ENCODE data around the gene TBX5. TPM values are rescaled to one million over a fixed set of nuclear protein-coding genes. Genes with fewer than 3 reads are reported as not detected.

TBX5 gene
- not detected for total RNA-seq
- not detected for polyA plus RNA-seq
- not detected for total RNA-seq

DNA sequence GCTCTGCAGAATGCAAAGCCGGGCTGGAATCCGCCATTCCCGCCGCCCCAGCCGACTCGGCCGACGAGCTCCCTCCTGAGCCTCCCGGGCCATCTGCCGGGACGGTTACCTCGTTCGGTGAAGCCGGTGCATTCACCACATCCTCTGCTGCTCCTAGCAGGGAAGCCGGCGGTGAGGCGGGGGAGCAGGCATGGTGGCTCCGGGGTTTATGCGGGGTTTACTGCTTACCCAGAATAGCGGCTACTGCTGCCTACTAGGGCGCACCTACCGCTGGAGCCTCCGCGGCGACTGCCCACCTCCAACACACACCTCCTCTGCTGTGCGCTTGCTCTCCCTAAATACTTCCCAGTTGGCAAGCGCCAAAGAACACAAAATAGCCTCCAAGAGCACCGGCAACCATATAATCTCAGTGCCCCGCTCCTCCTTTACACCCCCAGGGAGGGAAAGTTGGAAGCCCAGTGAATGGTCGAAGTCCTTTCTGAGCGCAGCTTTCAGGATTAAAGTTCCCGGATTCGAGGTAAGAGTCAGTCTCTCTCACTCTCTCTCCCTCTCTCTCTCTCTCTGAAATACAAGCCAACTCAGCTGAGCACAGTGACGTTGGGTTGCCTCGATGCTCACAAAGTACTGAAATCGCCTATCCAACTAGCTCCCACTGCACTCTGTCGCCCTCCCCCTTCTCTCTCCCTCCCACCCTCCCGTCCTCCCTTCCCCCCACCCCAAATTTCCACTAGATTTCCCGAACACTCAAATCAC is at the start of gene TBX5:
Gene TBX5, minus strand, starts transcription at position 626 of the 753 bp plus-strand sequence. CDS start 2,246 bp downstream, outside the sequence.
- Mint-ChIP-seq H3K27ac (peak within 1 kb of the TSS in 1 of 9 donors; percentile 83), H3K9me3 (peaks cover 0 to 5% (median 2%) of the 10 kb centered on the region in 11 donors), H3K36me3 (peaks cover 0 to 9% (median 0%) of the 10 kb centered on the region in 5 donors), H3K4me1 (peaks cover 3 to 23% (median 21%) of the 10 kb centered on the region in 7 donors), H3K27me3 (peaks cover 81 to 99% (median 88%) of the 10 kb centered on the region in 5 donors), H3K4me3 (peak within 1 kb of the TSS in 2 of 10 donors; percentile 7 to 40)
- Histone ChIP-seq H3K9me3 (ENCODE audit: control insufficient read depth in 2 of 3, low read length in 3 of 3) (no peaks in the 10 kb centered on the region), H3K36me3 (ENCODE audit: control insufficient read depth in 2 of 3, insufficient read depth in 3 of 3, low read length in 3 of 3) (no peaks in the 10 kb centered on the region), H3K4me1 (ENCODE audit: control insufficient read depth in 2 of 2, insufficient read depth in 2 of 2, low read length in 2 of 2) (no peaks in the 10 kb centered on the region), H3K4me3 (ENCODE audit: low read length) (no peak within 1 kb of the TSS), H3K27ac (ENCODE audit: low read depth, low read length) (no peak within 1 kb of the TSS), H3K27me3 (ENCODE audit: control insufficient read depth in 2 of 2, insufficient read depth in 2 of 2, low read length in 2 of 2) (peaks cover 0 to 13% of the 10 kb centered on the region in 2 donors)
- DNase-seq (no peak), ATAC-seq (no peak)
- ChIA-PET CTCF (no interaction called here), POLR2A (no interaction called here)
- intact Hi-C loops (cut with micrococcal nuclease): loop anchor here in 1 of 2 donors (2.0 kb wide), 1 partner anchor 35 kb away; no protein-coding TSS in a partner anchor

DNA sequence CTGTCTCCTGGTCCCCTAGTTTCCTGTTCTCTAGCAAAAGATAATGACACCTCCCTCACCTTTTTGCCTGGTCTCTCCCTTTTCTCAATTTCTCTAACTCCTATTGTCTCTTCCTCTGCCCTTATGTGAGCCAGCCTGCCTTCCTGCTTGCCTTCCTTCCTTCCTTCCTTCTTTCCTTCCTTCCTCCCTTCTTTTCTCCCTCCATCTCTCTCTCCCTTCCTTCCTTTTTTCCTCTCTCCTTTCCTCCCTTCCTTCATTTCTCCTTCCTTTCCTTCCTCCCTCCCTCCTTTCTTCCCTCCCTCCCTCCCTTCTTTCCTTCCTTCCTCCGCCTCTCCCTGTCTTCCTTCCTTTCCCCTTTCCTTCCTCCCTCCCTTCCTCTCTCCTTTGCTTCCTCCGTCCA is 45.7 kb upstream of the TBX5 start:
- POLR2A ChIA-PET: no interaction called here
- Histone ChIP-seq H3K27me3 (ENCODE audit: control insufficient read depth in 2 of 2, insufficient read depth in 2 of 2, low read length in 2 of 2) (peaks cover 0 to 7% of the 10 kb centered on the region in 2 donors), H3K9me3 (ENCODE audit: control insufficient read depth in 2 of 3, low read length in 3 of 3) (no peaks in the 10 kb centered on the region), H3K36me3 (ENCODE audit: control insufficient read depth in 2 of 3, insufficient read depth in 3 of 3, low read length in 3 of 3) (no peaks in the 10 kb centered on the region), H3K4me3 (ENCODE audit: low read length) (no peak overlapping the region), H3K4me1 (ENCODE audit: control insufficient read depth in 2 of 2, insufficient read depth in 2 of 2, low read length in 2 of 2) (no peaks in the 10 kb centered on the region), H3K27ac (ENCODE audit: low read depth, low read length) (no peak overlapping the region)
- Mint-ChIP-seq H3K9me3 (peaks cover 0 to 15% (median 0%) of the 10 kb centered on the region in 11 donors), H3K27ac (no peak overlapping the region), H3K4me3 (no peak overlapping the region), H3K36me3 (peaks cover 0 to 4% (median 0%) of the 10 kb centered on the region in 5 donors), H3K4me1 (no peaks in the 10 kb centered on the region), H3K27me3 (peaks cover 49 to 71% (median 62%) of the 10 kb centered on the region in 5 donors)
- CTCF ChIA-PET: no interaction called here
- DNase-seq (no peak), ATAC-seq (no peak)
- intact Hi-C loops (cut with micrococcal nuclease): no loop called here

GRCh38 chr12:114450515-114451300 is 44.8 kb upstream of the TBX5 start:
- CTCF ChIA-PET: no interaction called here
- intact Hi-C loops (cut with micrococcal nuclease): no loop called here
- no peaks in the 10 kb centered on the region for H3K36me3 ChIP-seq (ENCODE audit: control insufficient read depth in 2 of 3, insufficient read depth in 3 of 3, low read length in 3 of 3)
- DNase-seq: no peak
- Mint-ChIP-seq H3K9me3 (peaks cover 0 to 15% (median 0%) of the 10 kb centered on the region in 11 donors), H3K4me1 (no peaks in the 10 kb centered on the region), H3K4me3 (no peak overlapping the region), H3K36me3 (peaks cover 0 to 4% (median 0%) of the 10 kb centered on the region in 5 donors), H3K27me3 (peaks cover 58 to 73% (median 67%) of the 10 kb centered on the region in 5 donors), H3K27ac (no peak overlapping the region)
- no peak overlapping the region for H3K27ac ChIP-seq (ENCODE audit: low read depth, low read length)
- no peaks in the 10 kb centered on the region for H3K4me1 ChIP-seq (ENCODE audit: control insufficient read depth in 2 of 2, insufficient read depth in 2 of 2, low read length in 2 of 2)
- no peak for ATAC-seq
- H3K9me3 ChIP-seq (ENCODE audit: control insufficient read depth in 2 of 3, low read length in 3 of 3): no peaks in the 10 kb centered on the region
- POLR2A ChIA-PET: no interaction called here
- peaks cover 0 to 7% of the 10 kb centered on the region in 2 donors for H3K27me3 ChIP-seq (ENCODE audit: control insufficient read depth in 2 of 2, insufficient read depth in 2 of 2, low read length in 2 of 2)
- H3K4me3 ChIP-seq (ENCODE audit: low read length): no peak overlapping the region

DNA sequence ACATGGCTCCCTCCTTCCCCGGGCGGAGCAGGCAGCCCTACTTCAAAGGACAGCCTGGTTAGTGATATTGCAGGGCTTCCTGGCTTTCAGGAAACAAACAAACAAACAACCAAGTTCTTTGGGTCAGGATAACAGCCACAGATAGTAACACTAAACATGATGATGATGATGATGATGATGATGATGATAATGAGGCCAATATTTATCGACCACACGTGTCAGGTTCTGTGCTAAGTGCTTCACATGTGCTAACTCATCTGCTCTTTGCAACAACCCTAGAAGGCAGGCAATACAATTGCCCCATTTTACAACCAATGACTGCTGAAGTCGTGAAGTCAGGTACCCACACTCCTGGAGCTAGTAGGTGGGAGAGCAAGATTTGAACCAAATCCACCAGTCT is 44.1 kb upstream of the TBX5 start:
- POLR2A ChIA-PET: no interaction called here
- H3K4me3 Mint-ChIP-seq: no peak overlapping the region
- H3K36me3 ChIP-seq (ENCODE audit: control insufficient read depth in 2 of 3, insufficient read depth in 3 of 3, low read length in 3 of 3): no peaks in the 10 kb centered on the region
- no peak for DNase-seq
- CTCF ChIA-PET: no interaction called here
- no peaks in the 10 kb centered on the region for H3K4me1 Mint-ChIP-seq
- H3K27me3 Mint-ChIP-seq: peaks cover 62 to 78% (median 66%) of the 10 kb centered on the region in 5 donors
- no peak for ATAC-seq
- no peak overlapping the region for H3K27ac ChIP-seq (ENCODE audit: low read depth, low read length)
- H3K36me3 Mint-ChIP-seq: peaks cover 0 to 4% (median 0%) of the 10 kb centered on the region in 5 donors
- no peak overlapping the region for H3K27ac Mint-ChIP-seq
- peaks cover 0 to 15% (median 0%) of the 10 kb centered on the region in 11 donors for H3K9me3 Mint-ChIP-seq
- no peak overlapping the region for H3K4me3 ChIP-seq (ENCODE audit: low read length)
- H3K4me1 ChIP-seq (ENCODE audit: control insufficient read depth in 2 of 2, insufficient read depth in 2 of 2, low read length in 2 of 2): no peaks in the 10 kb centered on the region
- H3K9me3 ChIP-seq (ENCODE audit: control insufficient read depth in 2 of 3, low read length in 3 of 3): no peaks in the 10 kb centered on the region
- peaks cover 0 to 7% of the 10 kb centered on the region in 2 donors for H3K27me3 ChIP-seq (ENCODE audit: control insufficient read depth in 2 of 2, insufficient read depth in 2 of 2, low read length in 2 of 2)
- intact Hi-C loops (cut with micrococcal nuclease): no loop called here

GRCh38 chr12:114448618-114448933 is 42.6 kb upstream of the TBX5 start:
- H3K9me3 ChIP-seq (ENCODE audit: control insufficient read depth in 2 of 3, low read length in 3 of 3): no peaks in the 10 kb centered on the region
- DNase-seq (no peak), ATAC-seq (no peak)
- peaks cover 0 to 4% (median 0%) of the 10 kb centered on the region in 5 donors for H3K36me3 Mint-ChIP-seq
- no peaks in the 10 kb centered on the region for H3K4me1 Mint-ChIP-seq
- H3K4me3 ChIP-seq (ENCODE audit: low read length): no peak overlapping the region
- no peak overlapping the region for H3K27ac Mint-ChIP-seq
- peaks cover 3 to 7% of the 10 kb centered on the region in 2 donors for H3K27me3 ChIP-seq (ENCODE audit: control insufficient read depth in 2 of 2, insufficient read depth in 2 of 2, low read length in 2 of 2)
- no peak overlapping the region for H3K27ac ChIP-seq (ENCODE audit: low read depth, low read length)
- H3K4me1 ChIP-seq (ENCODE audit: control insufficient read depth in 2 of 2, insufficient read depth in 2 of 2, low read length in 2 of 2): no peaks in the 10 kb centered on the region
- H3K4me3 Mint-ChIP-seq: no peak overlapping the region
- H3K27me3 Mint-ChIP-seq: peaks cover 64 to 81% (median 71%) of the 10 kb centered on the region in 5 donors
- CTCF ChIA-PET: no interaction called here
- peaks cover 0 to 15% (median 2%) of the 10 kb centered on the region in 11 donors for H3K9me3 Mint-ChIP-seq
- POLR2A ChIA-PET: no interaction called here
- intact Hi-C loops (cut with micrococcal nuclease): loop anchor here in 1 of 2 donors (5.0 to 10.0 kb wide), 2 partner anchors 236 to 976 kb away; partner anchors contain the start of genes LHX5 and TBX3
- H3K36me3 ChIP-seq (ENCODE audit: control insufficient read depth in 2 of 3, insufficient read depth in 3 of 3, low read length in 3 of 3): no peaks in the 10 kb centered on the region

DNA sequence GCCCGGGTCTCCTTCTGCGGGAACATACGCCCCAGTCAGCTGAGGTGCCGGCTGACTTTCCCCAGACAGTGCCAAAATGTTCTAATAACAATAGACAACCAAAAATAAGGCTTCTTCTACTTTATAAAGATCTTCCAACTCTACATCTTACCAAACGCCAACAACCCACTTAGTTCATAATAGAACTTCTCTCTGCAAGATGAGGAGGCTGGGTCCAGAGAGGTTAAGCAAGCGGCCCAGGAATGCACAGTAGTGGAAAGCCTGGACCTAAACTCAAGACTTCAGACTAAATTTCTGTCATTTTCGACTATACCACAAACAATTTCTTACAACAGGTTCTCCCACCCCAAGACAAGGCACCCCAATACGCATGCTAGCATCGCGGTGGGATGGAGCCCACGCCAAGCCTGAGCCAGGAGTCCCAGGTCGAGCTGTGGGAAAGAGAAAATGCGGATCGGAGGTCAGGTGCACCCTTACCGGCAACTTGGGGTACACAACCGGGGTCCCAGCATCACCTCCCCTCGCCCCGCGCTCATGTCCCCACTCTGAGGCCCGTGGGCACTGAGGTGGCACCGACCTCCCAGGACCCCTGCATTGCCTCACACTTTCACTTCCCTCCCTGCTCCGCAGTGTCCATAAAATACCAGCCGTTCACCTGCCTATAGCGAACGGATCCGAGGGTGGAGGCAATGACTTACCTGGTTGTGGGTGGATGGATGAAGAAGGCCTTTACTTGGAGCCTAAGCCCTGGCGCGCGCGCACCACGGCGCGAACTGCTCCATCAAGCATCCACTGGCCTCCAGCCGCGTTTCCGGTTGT is 42.1 kb upstream of the TBX5 start:
- no peak overlapping the region for H3K27ac Mint-ChIP-seq
- H3K4me3 ChIP-seq (ENCODE audit: low read length): no peak overlapping the region
- H3K9me3 ChIP-seq (ENCODE audit: control insufficient read depth in 2 of 3, low read length in 3 of 3): no peaks in the 10 kb centered on the region
- intact Hi-C loops (cut with micrococcal nuclease): loop anchor here in 1 of 2 donors (5.0 to 10.0 kb wide), 2 partner anchors 237 to 976 kb away; partner anchors contain the start of genes LHX5 and TBX3
- H3K27me3 ChIP-seq (ENCODE audit: control insufficient read depth in 2 of 2, insufficient read depth in 2 of 2, low read length in 2 of 2): peaks cover 3 to 7% of the 10 kb centered on the region in 2 donors
- H3K4me1 ChIP-seq (ENCODE audit: control insufficient read depth in 2 of 2, insufficient read depth in 2 of 2, low read length in 2 of 2): no peaks in the 10 kb centered on the region
- H3K27ac ChIP-seq (ENCODE audit: low read depth, low read length): no peak overlapping the region
- ChIA-PET POLR2A (no interaction called here), CTCF (no interaction called here)
- ATAC-seq (no peak), DNase-seq (no peak)
- peaks cover 69 to 83% (median 77%) of the 10 kb centered on the region in 5 donors for H3K27me3 Mint-ChIP-seq
- H3K4me1 Mint-ChIP-seq: no peaks in the 10 kb centered on the region
- no peaks in the 10 kb centered on the region for H3K36me3 ChIP-seq (ENCODE audit: control insufficient read depth in 2 of 3, insufficient read depth in 3 of 3, low read length in 3 of 3)
- H3K36me3 Mint-ChIP-seq: peaks cover 0 to 4% (median 0%) of the 10 kb centered on the region in 5 donors
- peaks cover 0 to 15% (median 2%) of the 10 kb centered on the region in 11 donors for H3K9me3 Mint-ChIP-seq
- H3K4me3 Mint-ChIP-seq: no peak overlapping the region
